NCI-H128 (cell line): ENCODE results near the gene HLA-DOB.
"Not testable (repeated sequence)": the region's sequence is repeated elsewhere in the genome, so short reads cannot be mapped to it uniquely, and the experiment has no call there.

Source experiments
- DNase-seq: peaks from one replicate; lab custom pipeline; 2025; ENCODE audit not compliant: unreplicated experiment; lab: John Stamatoyannopoulos, UW

The HLA-DOB gene

GRCh38 chr6:32815115-32815514 lies 1.7 kb downstream of the HLA-DOB start:
- no peak for DNase-seq

GRCh38 chr6:32814145-32814544 lies 2.7 kb downstream of the HLA-DOB start:
- no peak for DNase-seq

GRCh38 chr6:32809171-32809570 lies 7.6 kb downstream of the HLA-DOB start:
- DNase-seq: no peak

- no peak for DNase-seq
Measured at GRCh38 chr6:32807020-32807580, 9.7 kb downstream of the HLA-DOB start.

GRCh38 chr6:32805404-32805803 lies 11.4 kb downstream of the HLA-DOB start:
- DNase-seq: not testable (repeated sequence)

GRCh38 chr6:32803416-32803815 lies 13.4 kb downstream of the HLA-DOB start:
- no peak for DNase-seq

DNA sequence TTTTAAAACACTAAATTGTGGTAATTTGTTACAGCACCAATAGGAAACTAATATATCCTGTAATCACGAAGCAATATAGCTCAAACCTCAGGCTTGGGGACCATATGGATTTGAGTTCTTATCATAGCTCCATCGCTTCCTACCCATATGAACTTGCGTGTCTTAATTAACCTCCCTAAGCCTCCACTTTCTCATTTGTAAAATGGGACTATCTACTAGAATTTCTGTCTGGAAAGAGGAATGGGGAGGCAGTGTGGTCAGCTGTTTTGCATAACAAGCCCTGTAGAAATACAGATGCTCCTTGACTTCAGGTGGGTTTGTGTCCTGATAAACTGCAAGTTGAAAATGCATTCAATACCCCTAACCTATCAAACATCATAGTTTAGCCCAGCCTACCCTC lies 17.1 kb downstream of the HLA-DOB start:
- no peak for DNase-seq

DNA sequence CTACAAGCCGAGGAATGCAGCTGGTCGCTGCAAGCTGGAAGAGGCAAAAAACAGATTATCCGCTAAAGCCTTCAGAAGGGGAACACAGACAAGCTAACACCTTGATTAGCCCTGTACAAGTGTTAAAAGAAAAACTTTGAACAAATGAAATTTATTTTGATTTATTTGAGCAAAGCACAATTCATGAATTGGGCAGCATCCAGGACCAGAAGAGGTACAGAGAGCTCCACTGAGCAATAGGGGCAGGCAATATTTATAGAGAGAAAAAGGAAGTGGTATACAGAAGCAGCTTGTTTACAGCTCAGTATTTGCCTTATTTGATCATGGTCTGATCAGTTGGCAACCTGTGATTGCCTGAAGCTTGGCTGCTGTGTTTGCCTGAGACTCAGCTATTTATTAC lies 17.6 kb downstream of the HLA-DOB start:
- no peak for DNase-seq

DNA sequence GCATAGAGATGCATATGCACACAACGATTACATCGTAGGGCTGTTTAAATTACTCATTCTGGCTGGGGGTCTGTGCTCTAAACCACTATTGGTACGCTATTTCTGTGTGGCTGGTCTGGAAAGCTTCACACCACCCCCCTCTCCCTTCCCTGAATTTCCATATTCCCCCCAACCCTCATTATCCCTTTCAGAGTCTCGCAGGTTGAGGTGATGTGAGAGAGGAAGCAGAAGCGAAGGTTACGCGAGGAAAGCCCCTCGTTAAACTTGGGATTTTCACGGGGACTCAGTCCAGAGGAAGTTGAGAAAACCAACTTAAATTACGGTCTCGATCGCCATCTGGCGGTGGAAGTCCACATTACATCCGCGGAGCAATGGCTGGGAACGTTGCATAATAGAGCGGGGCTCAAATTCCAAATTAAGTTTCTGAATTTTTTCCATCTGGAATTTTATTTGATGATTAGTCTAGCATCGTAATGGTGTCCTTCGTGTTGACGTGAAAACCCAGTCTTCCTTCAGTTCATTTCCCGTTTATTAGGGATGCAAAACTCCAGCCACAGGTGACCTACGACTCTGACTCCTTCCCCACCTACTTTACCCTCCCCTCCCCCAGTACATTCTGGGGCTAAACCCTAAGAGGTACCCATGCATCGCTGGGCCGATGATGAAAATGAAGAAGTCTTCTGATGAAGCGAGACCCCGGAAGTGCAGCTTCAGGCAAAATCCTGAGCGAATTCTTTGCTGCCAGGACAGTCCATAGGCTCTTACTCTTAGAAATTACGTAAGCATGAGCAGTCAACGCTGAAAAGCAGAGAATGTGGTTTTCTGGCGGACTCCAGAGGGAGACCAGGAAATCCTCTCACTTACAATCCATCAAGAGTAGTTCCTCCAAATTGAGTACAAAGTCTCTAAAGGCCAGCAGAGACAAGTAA lies 19.7 kb downstream of the HLA-DOB start:
- DNase-seq: peak; percentile 35

GRCh38 chr6:32794510-32794909 lies 22.3 kb downstream of the HLA-DOB start:
- no peak for DNase-seq

GRCh38 chr6:32792901-32793435 lies 23.8 kb downstream of the HLA-DOB start:
- DNase-seq: no peak

GRCh38 chr6:32790306-32790705 lies 26.5 kb downstream of the HLA-DOB start:
- no peak for DNase-seq

DNA sequence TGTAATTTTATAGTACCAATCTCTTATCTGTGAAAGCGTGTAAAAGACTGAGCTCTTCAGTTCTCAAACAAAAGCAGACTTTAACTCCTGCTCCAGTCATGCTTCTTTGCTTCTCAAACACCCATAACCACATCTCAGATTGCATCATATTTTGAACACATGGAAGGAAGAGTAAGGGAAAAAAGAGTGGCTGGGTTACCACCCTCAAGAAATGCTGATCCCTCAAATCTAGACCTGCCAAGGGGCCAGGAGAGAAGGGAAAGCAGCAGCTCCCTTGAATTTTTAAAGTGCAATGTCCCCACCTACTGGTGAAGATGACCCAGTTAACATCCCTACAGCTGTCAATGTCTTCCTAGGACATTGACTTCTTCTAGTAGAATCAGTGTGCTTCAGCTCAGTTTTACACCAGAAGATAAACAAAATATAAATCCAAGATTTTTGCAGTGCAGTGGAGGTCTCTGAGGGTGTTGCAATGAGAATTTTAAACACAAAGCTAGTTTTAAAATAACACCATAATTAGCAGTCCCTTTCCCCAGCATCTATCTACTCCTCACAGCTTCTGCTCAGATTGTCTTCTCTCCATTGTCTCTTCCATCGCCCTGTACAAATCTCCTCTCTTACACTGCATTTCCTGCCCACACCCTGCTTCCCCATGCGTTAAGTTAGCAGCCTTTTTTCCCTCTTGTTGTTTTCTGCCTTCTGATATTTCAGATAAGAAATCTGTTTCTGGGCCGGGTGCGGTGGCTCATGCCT lies 30.8 kb downstream of the HLA-DOB start:
- no peak for DNase-seq

DNA sequence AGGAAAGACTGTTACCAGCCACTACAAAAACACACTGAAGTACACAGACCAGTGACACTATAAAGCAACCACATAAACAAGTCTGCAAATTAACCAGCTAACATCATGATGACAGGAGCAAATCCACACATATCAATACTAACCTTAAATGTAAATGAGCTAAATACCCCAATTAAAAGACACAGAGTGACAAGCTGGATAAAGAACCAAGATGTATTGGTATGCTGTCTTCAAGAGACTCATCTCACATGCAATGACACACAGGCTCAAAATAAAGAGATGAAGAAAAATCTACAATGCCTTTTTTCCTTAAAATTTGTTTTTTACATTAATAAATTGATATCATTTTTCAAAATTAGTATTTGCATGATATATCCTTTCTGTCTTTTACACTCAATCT lies 33.9 kb downstream of the HLA-DOB start:
- not testable (repeated sequence) for DNase-seq

GRCh38 chr6:32779036-32779435 lies 37.8 kb downstream of the HLA-DOB start:
- DNase-seq: no peak

GRCh38 chr6:32775071-32775470 lies 41.7 kb downstream of the HLA-DOB start:
- DNase-seq: no peak

- no peak for DNase-seq
Measured at GRCh38 chr6:32774426-32774825, 42.4 kb downstream of the HLA-DOB start.

- DNase-seq: no peak
Measured at GRCh38 chr6:32772656-32773055, 44.1 kb downstream of the HLA-DOB start.

DNA sequence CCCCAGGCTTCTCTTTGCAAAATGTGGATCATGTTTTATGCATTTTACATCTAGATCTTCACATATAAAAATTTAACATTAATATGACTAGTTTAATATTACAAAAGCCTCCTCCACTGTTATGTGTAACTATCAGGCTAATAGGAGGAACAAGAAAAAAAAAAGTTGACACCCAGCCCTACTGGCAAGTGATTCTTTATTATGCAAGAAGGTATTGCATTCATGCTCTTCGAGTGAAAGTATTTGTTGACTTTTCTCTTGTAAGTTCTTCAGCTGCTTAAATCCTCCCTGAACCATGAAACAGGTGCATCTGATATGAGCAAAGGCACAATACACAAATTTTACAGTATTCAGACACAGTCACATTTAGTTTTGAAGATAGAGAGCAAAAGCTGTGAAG lies 52.8 kb downstream of the HLA-DOB start:
- DNase-seq: no peak

GRCh38 chr6:32763421-32763820 lies 53.4 kb downstream of the HLA-DOB start, which contains the start of gene HLA-DQB2:
Gene HLA-DQB2 (minus strand): TSS chr6:32763532. CDS start chr6:32763470, 62 bp downstream.
- no peak for DNase-seq
